HG03108 (cell line): ENCODE measurements around the gene PPHLN1.

Experiments used
- ATAC-seq: cut with Tn5 transposase; IDR thresholded peaks from one replicate; pipeline ENCODE4 v1.9.1; 2021; ENCODE audit warnings: moderate library complexity; ENCODE audit not compliant: unreplicated experiment

Gene PPHLN1

GRCh38 chr12:42475106-42475505 is 149.1 kb downstream of the PPHLN1 start:
- no peak for ATAC-seq

DNA sequence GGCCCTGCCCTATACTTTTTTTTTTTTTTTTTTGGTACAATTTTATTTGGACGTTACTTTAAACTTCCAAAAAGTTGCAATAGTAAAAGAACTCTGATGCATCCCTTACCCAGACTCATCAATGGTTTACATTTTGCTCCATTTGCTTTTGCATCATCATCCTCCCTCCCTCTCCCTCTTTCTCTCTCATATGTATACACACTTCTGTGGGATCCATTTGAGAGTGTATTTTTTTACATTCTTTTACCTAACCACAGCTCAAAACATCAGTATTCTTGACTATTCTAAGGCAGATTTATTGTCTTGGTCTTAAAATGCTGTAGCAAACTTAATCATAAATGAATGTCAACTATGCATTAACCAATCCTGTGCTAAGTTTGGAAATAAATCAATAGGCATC is 152.0 kb downstream of the PPHLN1 start:
- no peak for ATAC-seq

- ATAC-seq, result no peak
Observed at GRCh38 chr12:42481368-42481767, 155.4 kb downstream of the PPHLN1 start.

- no peak for ATAC-seq
Observed at GRCh38 chr12:42482041-42482747, 156.2 kb downstream of the PPHLN1 start.

DNA sequence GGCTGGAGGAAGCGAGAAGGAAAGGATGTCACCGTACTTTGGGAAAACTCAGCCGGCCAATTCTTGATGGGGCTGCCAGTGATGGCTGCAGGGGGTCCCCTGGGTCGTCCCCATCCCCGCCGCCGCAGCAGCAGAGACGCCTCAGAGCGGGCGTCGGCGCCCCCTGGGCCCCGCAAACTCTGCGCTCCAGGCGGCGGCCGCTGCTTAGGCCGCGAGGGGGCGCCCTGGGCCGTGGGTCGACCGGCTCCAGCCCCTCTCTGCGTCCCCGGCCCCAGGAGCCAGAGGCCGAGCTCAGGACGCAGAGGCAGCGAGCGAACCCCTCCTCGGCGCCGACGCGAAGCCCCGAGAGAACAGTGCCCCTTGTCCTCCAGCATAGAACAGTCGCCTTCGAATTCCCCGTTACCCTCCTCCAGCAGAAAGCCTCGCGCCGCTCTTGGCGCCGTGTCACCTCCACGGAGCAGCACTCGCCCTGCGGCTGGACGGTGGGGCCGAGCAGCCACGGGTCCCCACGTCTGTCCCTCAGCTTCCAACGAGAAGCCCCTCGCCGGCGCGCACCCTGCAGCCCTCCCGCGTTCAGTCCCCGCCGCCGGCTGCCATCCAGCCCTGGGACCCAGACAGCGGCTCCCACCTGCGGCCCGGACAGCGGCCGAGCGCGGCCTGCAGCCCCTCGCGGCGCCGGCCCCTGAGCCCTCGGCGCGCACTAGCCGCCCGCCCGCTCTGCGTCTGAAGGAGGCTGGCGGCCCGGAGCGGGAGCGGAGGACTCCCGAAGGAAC is 157.0 kb downstream of the PPHLN1 start:
- peak; percentile 79 for ATAC-seq

- peak; percentile 22 for ATAC-seq
Observed at GRCh38 chr12:42483521-42483790, 157.5 kb downstream of the PPHLN1 start.

DNA sequence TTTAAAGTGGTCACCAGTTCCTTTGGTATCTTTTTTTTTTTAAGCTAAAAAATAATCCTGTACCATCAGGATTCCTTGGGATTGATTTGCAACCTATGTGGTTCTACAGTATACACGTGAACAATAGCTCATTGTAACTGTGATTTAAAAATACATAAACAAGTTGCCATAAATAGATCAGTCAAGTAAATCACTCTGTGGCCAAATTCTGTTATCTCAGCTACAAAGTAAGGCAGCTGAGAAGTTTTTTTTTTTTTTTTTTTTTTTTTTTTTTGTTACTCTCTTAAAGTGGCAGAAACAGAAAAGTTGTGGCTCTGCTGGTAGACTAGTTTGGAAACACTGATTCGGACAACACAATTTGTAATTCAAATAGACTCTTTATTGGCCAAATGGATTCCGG is 159.0 kb downstream of the PPHLN1 start:
- ATAC-seq, result no peak

DNA sequence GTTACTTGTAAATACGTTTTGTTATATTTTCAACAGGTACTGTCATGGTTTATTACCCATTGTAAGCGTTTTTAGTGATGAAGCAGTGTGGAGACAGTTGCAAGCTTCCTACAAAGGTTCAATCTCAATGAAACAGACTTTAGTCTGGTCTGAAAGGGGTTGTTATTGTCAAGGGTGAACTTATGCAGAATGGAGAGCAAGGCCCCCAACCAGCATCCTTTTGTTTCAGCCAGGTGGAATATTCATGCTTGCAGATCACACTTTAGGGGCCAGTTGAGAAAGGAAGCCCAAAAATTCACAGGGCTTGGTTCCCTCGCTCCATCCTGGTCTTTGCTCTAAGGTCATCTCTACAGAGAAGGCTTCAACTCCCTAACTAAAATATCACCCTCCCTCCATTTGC is 159.9 kb downstream of the PPHLN1 start:
- ATAC-seq, result no peak

GRCh38 chr12:42486407-42486806 is 160.4 kb downstream of the PPHLN1 start:
- no peak for ATAC-seq

DNA sequence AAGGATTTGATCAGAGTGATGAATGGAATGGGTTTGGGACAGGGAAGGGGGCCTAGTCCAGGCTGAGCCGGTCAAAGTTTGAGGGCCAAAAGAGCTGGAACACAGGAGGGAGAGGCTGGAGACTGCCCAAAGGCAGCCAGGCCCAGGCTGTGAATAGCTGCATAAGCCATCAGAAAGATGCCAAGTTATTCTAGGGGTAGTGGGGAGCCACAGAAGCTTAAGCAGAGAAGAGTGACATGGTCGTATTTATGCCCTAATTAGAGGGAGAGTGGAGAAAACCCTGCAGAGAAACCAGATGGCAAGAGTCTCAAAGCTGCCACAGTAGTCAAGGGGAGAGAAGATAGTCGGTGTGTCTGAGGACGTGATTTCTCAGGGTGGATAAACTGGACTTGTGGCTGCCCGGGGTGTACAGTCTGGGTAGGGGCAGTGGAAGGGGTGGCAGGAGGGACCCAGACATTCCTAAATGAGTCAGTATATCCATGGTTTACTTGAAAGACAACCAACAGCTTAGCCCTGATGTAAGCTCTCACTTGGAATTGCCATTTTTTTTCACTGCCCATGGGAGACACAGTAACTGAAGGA is 164.4 kb downstream of the PPHLN1 start:
- ATAC-seq, result no peak
